ENCODE measurements around the gene SYCP1.
"Not testable (repeated sequence)": the region's sequence is repeated elsewhere in the genome, so short reads cannot be mapped to it uniquely, and the experiment has no call there.

The SYCP1 gene

DNA sequence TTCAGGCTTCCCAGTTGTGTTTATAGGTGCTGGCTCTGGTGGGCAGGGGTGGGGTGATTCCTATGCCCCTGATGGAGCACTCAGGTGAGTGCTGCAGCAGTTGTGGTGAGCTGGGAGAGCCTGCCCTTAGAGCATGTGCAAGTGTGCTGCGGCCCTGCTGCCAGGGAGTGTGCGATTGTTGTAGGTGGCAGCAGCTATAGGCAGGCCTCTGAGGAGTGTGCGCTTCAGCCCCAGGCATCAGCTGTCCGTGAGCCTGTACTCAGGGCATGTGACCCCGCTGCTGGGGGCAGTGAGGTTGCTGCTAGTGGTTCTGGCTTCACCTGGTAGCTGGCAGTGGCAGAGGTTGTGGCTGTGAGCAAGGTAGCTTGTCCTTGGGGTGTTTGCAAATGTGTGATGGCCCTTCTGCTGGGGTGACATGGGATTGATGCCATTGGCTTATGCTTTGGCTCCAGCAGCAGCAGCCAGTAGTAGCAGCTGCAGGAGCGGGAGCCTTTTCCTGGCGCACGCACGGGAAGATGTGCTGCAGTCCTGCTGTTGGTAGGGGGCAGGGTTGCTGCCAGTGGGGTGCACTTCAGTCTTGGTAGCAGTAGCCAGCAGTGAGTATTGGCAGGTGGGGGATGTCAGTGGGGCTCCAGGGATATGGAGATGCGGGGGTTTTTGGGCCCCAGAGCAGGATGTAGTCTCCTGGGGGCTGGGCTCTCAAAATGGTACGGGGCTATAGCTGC lies 37.7 kb downstream of the SYCP1 start:
- Histone ChIP-seq H3K4me1 (no peaks in the 10 kb centered on the region), H3K36me3 (replicated peaks) (no peaks in the 10 kb centered on the region), H3K9me3 (no peaks in the 10 kb centered on the region), H3K27me3 (ENCODE audit: low read depth) (peaks cover 4% of the 10 kb centered on the region), H3K4me3 (no peak overlapping the region)
- in situ Hi-C loops (cut with MboI; ENCODE audit: low sequenced_read_pairs): no loop called here
- DNase-seq (ENCODE audit: low spot score in 2 of 2): no peak

GRCh38 chr1:114896795-114897194 lies 42.1 kb downstream of the SYCP1 start:
- H3K4me1 ChIP-seq: no peaks in the 10 kb centered on the region
- H3K36me3 ChIP-seq (replicated peaks): no peaks in the 10 kb centered on the region
- DNase-seq (ENCODE audit: low spot score in 2 of 2): no peak
- no peak overlapping the region for H3K4me3 ChIP-seq
- no peaks in the 10 kb centered on the region for H3K9me3 ChIP-seq
- peaks cover 4% of the 10 kb centered on the region for H3K27me3 ChIP-seq (ENCODE audit: low read depth)
- in situ Hi-C loops (cut with MboI; ENCODE audit: low sequenced_read_pairs): no loop called here

- Histone ChIP-seq H3K36me3 (replicated peaks) (no peaks in the 10 kb centered on the region), H3K27me3 (ENCODE audit: low read depth) (no peaks in the 10 kb centered on the region), H3K4me1 (peaks cover 2% of the 10 kb centered on the region; the same call in 1 of the 2 replicates), H3K9me3 (no peaks in the 10 kb centered on the region), H3K4me3 (no peak overlapping the region)
- peak in 1 of 2 experiments; percentile 12 for DNase-seq (ENCODE audit: low spot score in 2 of 2)
- in situ Hi-C loops (cut with MboI; ENCODE audit: low sequenced_read_pairs): no loop called here
Observed at GRCh38 chr1:114901814-114902213, 47.2 kb downstream of the SYCP1 start.

GRCh38 chr1:114902343-114902742 lies 47.7 kb downstream of the SYCP1 start:
- in situ Hi-C loops (cut with MboI; ENCODE audit: low sequenced_read_pairs): no loop called here
- H3K36me3 ChIP-seq (replicated peaks): no peaks in the 10 kb centered on the region
- H3K27me3 ChIP-seq (ENCODE audit: low read depth): no peaks in the 10 kb centered on the region
- no peaks in the 10 kb centered on the region for H3K9me3 ChIP-seq
- DNase-seq (ENCODE audit: low spot score in 2 of 2): peak in 1 of 2 experiments; percentile 19
- H3K4me3 ChIP-seq: no peak overlapping the region
- peaks cover 2% of the 10 kb centered on the region; the same call in 1 of the 2 replicates for H3K4me1 ChIP-seq

GRCh38 chr1:114903480-114903879 lies 48.8 kb downstream of the SYCP1 start:
- no peaks in the 10 kb centered on the region for H3K9me3 ChIP-seq
- in situ Hi-C loops (cut with MboI; ENCODE audit: low sequenced_read_pairs): no loop called here
- DNase-seq (ENCODE audit: low spot score in 2 of 2): peak in 1 of 2 experiments; percentile 22
- no peaks in the 10 kb centered on the region for H3K36me3 ChIP-seq (replicated peaks)
- H3K4me3 ChIP-seq: no peak overlapping the region
- H3K27me3 ChIP-seq (ENCODE audit: low read depth): no peaks in the 10 kb centered on the region
- peaks cover 2% of the 10 kb centered on the region; the same call in 1 of the 2 replicates for H3K4me1 ChIP-seq

DNA sequence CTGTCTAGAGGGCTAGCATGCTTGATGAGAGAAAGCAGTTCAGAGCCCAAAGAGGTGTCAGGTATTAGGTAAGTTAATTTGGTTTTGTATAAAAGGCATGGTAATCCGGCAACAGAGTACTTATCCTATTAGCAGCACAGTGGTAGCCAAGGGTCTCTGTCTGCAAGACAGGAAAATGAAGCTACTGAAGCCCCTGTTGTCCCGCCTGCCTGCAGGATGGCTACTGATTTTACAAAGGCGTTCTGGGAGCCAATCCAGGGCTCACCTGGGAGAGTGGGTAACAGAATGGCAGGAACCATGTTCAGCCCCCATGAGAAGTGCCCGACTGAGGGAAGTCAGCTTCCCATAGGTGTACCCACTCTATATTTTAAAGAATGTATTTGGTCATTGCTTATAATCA lies 61.1 kb downstream of the SYCP1 start:
- H3K36me3 ChIP-seq (replicated peaks); H3K27me3 ChIP-seq (ENCODE audit: low read depth); in situ Hi-C loops (cut with MboI; ENCODE audit: low sequenced_read_pairs); H3K9me3 ChIP-seq; H3K4me3 ChIP-seq; DNase-seq (ENCODE audit: low spot score in 2 of 2); H3K4me1 ChIP-seq: not testable (repeated sequence)

GRCh38 chr1:114926607-114927006 lies 71.9 kb downstream of the SYCP1 start:
- in situ Hi-C loops (cut with MboI; ENCODE audit: low sequenced_read_pairs): no loop called here
- H3K4me3 ChIP-seq: no peak overlapping the region
- H3K9me3 ChIP-seq: no peaks in the 10 kb centered on the region
- no peaks in the 10 kb centered on the region for H3K27me3 ChIP-seq (ENCODE audit: low read depth)
- no peak for DNase-seq (ENCODE audit: low spot score in 2 of 2)
- no peaks in the 10 kb centered on the region for H3K4me1 ChIP-seq
- H3K36me3 ChIP-seq (replicated peaks): no peaks in the 10 kb centered on the region

- no peaks in the 10 kb centered on the region for H3K9me3 ChIP-seq
- H3K4me1 ChIP-seq: no peaks in the 10 kb centered on the region
- no peak overlapping the region for H3K4me3 ChIP-seq
- H3K36me3 ChIP-seq (replicated peaks): no peaks in the 10 kb centered on the region
- in situ Hi-C loops (cut with MboI; ENCODE audit: low sequenced_read_pairs): no loop called here
- no peak for DNase-seq (ENCODE audit: low spot score in 2 of 2)
- H3K27me3 ChIP-seq (ENCODE audit: low read depth): no peaks in the 10 kb centered on the region
Observed at GRCh38 chr1:114927401-114927800, 72.7 kb downstream of the SYCP1 start.

- in situ Hi-C loops (cut with MboI; ENCODE audit: low sequenced_read_pairs): loop anchor here (25.0 kb wide), 1 partner anchor 94 kb away; the partner anchor contains the start of gene SYCP1
- H3K9me3 ChIP-seq: no peaks in the 10 kb centered on the region
- H3K36me3 ChIP-seq (replicated peaks): no peaks in the 10 kb centered on the region
- no peak overlapping the region for H3K4me3 ChIP-seq
- DNase-seq (ENCODE audit: low spot score in 2 of 2): no peak
- H3K4me1 ChIP-seq: no peaks in the 10 kb centered on the region
- H3K27me3 ChIP-seq (ENCODE audit: low read depth): no peaks in the 10 kb centered on the region
Observed at GRCh38 chr1:114956570-114956969, 101.9 kb downstream of the SYCP1 start.

- in situ Hi-C loops (cut with MboI; ENCODE audit: low sequenced_read_pairs): loop anchor here (25.0 kb wide), 1 partner anchor 97 kb away; the partner anchor contains the start of gene SYCP1
- H3K4me3 ChIP-seq: no peak overlapping the region
- no peaks in the 10 kb centered on the region for H3K27me3 ChIP-seq (ENCODE audit: low read depth)
- DNase-seq (ENCODE audit: low spot score in 2 of 2): no peak
- no peaks in the 10 kb centered on the region for H3K4me1 ChIP-seq
- H3K9me3 ChIP-seq: no peaks in the 10 kb centered on the region
- H3K36me3 ChIP-seq (replicated peaks): no peaks in the 10 kb centered on the region
Observed at GRCh38 chr1:114959423-114959822, 104.8 kb downstream of the SYCP1 start.

- Histone ChIP-seq H3K36me3 (replicated peaks) (no peaks in the 10 kb centered on the region), H3K4me1 (no peaks in the 10 kb centered on the region), H3K9me3 (no peaks in the 10 kb centered on the region), H3K27me3 (ENCODE audit: low read depth) (peaks cover 7% of the 10 kb centered on the region), H3K4me3 (no peak overlapping the region)
- no peak for DNase-seq (ENCODE audit: low spot score in 2 of 2)
- in situ Hi-C loops (cut with MboI; ENCODE audit: low sequenced_read_pairs): loop anchor here (10.0 to 25.0 kb wide), 2 partner anchors 138 to 610 kb away; no protein-coding TSS in a partner anchor
Observed at GRCh38 chr1:114976891-114977290, 122.2 kb downstream of the SYCP1 start.

- in situ Hi-C loops (cut with MboI; ENCODE audit: low sequenced_read_pairs): loop anchor here (10.0 to 25.0 kb wide), 2 partner anchors 135 to 608 kb away; no protein-coding TSS in a partner anchor
- Histone ChIP-seq H3K27me3 (ENCODE audit: low read depth) (peaks cover 7% of the 10 kb centered on the region), H3K9me3 (no peaks in the 10 kb centered on the region), H3K4me1 (no peaks in the 10 kb centered on the region), H3K36me3 (replicated peaks) (no peaks in the 10 kb centered on the region), H3K4me3 (no peak overlapping the region)
- peak; percentile 25 to 76 for DNase-seq (ENCODE audit: low spot score in 2 of 2)
Observed at GRCh38 chr1:114979278-114979891, 124.7 kb downstream of the SYCP1 start.

- Histone ChIP-seq H3K4me3 (no peak overlapping the region), H3K36me3 (replicated peaks) (no peaks in the 10 kb centered on the region), H3K4me1 (no peaks in the 10 kb centered on the region), H3K9me3 (no peaks in the 10 kb centered on the region), H3K27me3 (ENCODE audit: low read depth) (no peaks in the 10 kb centered on the region; the same call in 1 of the 2 replicates)
- in situ Hi-C loops (cut with MboI; ENCODE audit: low sequenced_read_pairs): loop anchor here (25.0 kb wide), 1 partner anchor 605 kb away; no protein-coding TSS in a partner anchor
- DNase-seq (ENCODE audit: low spot score in 2 of 2): no peak
Observed at GRCh38 chr1:114982251-114982650, 127.6 kb downstream of the SYCP1 start.

DNA sequence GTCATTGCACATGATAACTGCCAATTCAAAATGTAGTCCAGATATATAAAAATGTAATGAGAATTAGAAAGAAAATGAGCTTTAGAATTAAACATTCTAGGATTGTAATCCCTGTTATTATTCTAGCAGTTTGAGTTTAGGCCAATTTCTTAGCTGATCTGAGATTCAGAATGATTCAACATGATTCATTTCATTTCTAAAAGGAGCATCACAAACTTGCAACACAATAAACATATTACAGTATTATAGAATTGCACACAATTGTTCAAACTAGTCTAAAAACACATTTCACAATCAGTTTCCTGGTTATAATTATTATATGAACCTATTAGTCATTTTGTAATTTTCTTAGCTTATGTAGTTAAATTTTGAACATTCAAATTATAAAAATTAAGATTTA lies 131.6 kb downstream of the SYCP1 start:
- H3K4me1 ChIP-seq: no peaks in the 10 kb centered on the region
- no peaks in the 10 kb centered on the region for H3K27me3 ChIP-seq (ENCODE audit: low read depth)
- peaks cover 4% of the 10 kb centered on the region; the same call in 1 of the 2 replicates for H3K9me3 ChIP-seq
- DNase-seq (ENCODE audit: low spot score in 2 of 2): no peak
- no peaks in the 10 kb centered on the region for H3K36me3 ChIP-seq (replicated peaks)
- no peak overlapping the region for H3K4me3 ChIP-seq
- in situ Hi-C loops (cut with MboI; ENCODE audit: low sequenced_read_pairs): loop anchor here (25.0 kb wide), 1 partner anchor 601 kb away; no protein-coding TSS in a partner anchor

All from HAP-1 (cell line).